Neutrophil (primary cell): ENCODE measurements around the gene AGPAT4.

Source experiments
- H3K27ac ChIP-seq: fragments of 200-600 bp; sonication (generic); 2 replicates; pipeline ENCODE4 v1.5.1; 2016; ENCODE audit warnings: mild to moderate bottlenecking, moderate library complexity
- H3K27me3 ChIP-seq: fragments of 200-600 bp; sonication (generic); 2 replicates; pipeline ENCODE4 v1.6.0; 2016; ENCODE audit warnings: mild to moderate bottlenecking
- H3K36me3 ChIP-seq: fragments of 200-600 bp; sonication (generic); 2 replicates; pipeline ENCODE4 v1.5.1; 2017
- H3K4me1 ChIP-seq, 2 experiments: fragments of 200-600 bp in 1 of 2; sonication (generic) in 1 of 2; 1 replicate in 1 of 2; 2 replicates in 1 of 2; pipeline versions ENCODE4 v1.5.1 to v1.6.1; 2013 to 2016; ENCODE audit warnings: low read depth in 1 of 2, low read length in 1 of 2, mild to moderate bottlenecking in 1 of 2, moderate library complexity in 1 of 2; ENCODE audit not compliant: control insufficient read depth in 1 of 2, insufficient read depth in 1 of 2
- H3K4me3 ChIP-seq, 2 experiments: fragments of 200-600 bp in 1 of 2; sonication (generic) in 1 of 2; 1 replicate in 1 of 2; 2 replicates in 1 of 2; pipeline ENCODE4 v1.5.1; 2013 to 2016; ENCODE audit warnings: low read depth in 1 of 2, low read length in 1 of 2, mild to moderate bottlenecking in 1 of 2, moderate library complexity in 1 of 2
- H3K9me3 ChIP-seq: fragments of 200-600 bp; sonication (generic); 2 replicates; pipeline ENCODE4 v1.5.1; 2016
- TF ChIP-seq, protein P1 (sequence below): fragments of 200-600 bp; sonication (generic); IDR thresholded peaks from 2 replicates; pipeline ENCODE4 v1.5.1; 2016; ENCODE audit warnings: antibody characterized with exemption

AGPAT4 gene

GRCh38 chr6:161166176-161166575 is 107.7 kb downstream of the AGPAT4 start:
- H3K4me1 ChIP-seq, result no peaks in the 10 kb centered on the region
- H3K36me3 ChIP-seq, result no peaks in the 10 kb centered on the region
- no peaks in the 10 kb centered on the region for H3K27me3 ChIP-seq
- H3K4me3 ChIP-seq, result no peak overlapping the region
- H3K27ac ChIP-seq, result no peak overlapping the region
- TF ChIP-seq, protein P1, sequence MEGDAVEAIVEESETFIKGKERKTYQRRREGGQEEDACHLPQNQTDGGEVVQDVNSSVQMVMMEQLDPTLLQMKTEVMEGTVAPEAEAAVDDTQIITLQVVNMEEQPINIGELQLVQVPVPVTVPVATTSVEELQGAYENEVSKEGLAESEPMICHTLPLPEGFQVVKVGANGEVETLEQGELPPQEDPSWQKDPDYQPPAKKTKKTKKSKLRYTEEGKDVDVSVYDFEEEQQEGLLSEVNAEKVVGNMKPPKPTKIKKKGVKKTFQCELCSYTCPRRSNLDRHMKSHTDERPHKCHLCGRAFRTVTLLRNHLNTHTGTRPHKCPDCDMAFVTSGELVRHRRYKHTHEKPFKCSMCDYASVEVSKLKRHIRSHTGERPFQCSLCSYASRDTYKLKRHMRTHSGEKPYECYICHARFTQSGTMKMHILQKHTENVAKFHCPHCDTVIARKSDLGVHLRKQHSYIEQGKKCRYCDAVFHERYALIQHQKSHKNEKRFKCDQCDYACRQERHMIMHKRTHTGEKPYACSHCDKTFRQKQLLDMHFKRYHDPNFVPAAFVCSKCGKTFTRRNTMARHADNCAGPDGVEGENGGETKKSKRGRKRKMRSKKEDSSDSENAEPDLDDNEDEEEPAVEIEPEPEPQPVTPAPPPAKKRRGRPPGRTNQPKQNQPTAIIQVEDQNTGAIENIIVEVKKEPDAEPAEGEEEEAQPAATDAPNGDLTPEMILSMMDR, result no peak
- H3K9me3 ChIP-seq, result no peaks in the 10 kb centered on the region

DNA sequence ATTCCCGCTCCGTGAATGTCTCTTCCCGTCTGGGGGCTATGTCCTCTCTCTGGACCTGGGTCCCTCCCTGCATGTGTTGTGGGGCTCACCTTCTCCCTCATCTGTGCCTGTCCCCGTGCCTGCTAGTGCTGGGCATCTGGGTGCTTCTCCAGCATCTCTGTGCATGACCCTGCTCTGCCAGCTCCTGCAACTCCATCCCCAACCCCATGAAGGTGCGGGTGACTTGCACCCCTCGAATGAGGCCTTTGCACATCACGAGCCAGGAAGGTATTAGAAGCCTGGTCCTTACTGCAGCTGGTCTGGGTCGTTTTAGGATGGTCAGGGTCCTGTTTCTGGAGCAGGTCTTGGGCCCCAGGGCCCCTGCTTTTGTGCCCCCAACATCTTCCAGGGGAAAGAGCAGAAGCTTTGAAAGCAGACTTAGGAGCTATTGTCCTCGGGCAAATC is 109.7 kb downstream of the AGPAT4 start:
- Histone ChIP-seq H3K27me3 (no peaks in the 10 kb centered on the region), H3K36me3 (no peaks in the 10 kb centered on the region), H3K4me1 (no peaks in the 10 kb centered on the region), H3K27ac (no peak overlapping the region), H3K4me3 (no peak overlapping the region), H3K9me3 (no peaks in the 10 kb centered on the region)
- TF ChIP-seq, protein P1, result no peak

DNA sequence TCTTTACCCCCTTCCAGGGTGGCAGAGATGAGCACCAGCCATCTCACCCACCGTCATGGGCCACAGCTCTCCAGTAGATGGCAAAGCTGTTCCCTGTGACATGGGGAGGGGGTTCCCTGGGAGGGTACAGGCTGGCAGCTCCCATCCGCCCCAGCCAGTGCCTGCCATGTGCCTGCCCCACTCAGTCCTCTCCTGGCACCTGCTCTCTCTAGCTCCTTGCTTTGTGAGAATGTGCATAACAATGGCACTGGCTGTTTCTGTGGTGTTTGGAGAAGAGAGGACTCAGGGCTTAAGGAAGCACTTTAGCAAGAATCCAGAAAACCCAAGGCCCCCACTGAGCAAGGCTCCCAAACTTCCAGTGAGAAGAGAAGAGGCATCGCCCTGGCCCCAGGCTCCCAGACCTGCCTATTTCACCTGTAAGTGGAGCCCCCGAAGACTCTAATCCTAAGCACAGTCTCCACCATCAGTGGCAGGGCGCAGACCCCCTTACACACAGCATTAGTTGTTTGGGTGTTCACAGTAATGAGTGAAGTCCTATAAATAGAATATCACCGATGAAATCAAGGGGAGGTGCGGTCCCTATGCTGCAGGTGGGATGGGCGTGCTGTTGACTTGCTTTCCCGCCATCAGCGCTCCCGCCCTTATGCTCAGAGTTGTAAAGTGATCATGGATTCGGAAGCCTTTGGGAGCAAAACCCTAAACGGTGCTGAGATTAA is 110.2 kb downstream of the AGPAT4 start:
- H3K27me3 ChIP-seq, result no peaks in the 10 kb centered on the region
- H3K27ac ChIP-seq, result no peak overlapping the region
- H3K4me1 ChIP-seq, result no peaks in the 10 kb centered on the region
- H3K9me3 ChIP-seq, result no peaks in the 10 kb centered on the region
- TF ChIP-seq, protein P1, result no peak
- no peak overlapping the region for H3K4me3 ChIP-seq
- H3K36me3 ChIP-seq, result no peaks in the 10 kb centered on the region

DNA sequence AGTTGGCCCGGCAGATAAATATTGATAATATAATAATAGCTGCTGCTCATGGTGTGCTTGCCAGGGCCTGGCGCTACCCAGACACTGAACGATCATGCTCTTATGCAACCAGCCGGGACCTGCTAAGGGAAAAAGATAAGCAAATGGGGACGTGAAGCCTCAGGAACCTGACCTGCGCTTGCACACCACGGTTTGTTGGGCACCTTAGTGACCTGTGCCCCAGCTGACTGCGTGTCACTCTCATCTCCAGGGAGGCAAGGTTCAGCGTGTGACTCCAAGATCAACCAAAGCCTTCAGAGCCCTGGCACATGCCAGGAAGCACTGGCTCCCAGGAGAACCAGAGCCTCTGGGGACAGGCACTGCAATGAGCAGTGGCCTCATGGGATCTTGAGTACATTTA is 111.1 kb downstream of the AGPAT4 start:
- H3K4me1 ChIP-seq, result no peaks in the 10 kb centered on the region
- H3K27me3 ChIP-seq, result no peaks in the 10 kb centered on the region
- H3K36me3 ChIP-seq, result no peaks in the 10 kb centered on the region
- TF ChIP-seq, protein P1, result no peak
- H3K27ac ChIP-seq, result no peak overlapping the region
- no peak overlapping the region for H3K4me3 ChIP-seq
- H3K9me3 ChIP-seq, result no peaks in the 10 kb centered on the region

DNA sequence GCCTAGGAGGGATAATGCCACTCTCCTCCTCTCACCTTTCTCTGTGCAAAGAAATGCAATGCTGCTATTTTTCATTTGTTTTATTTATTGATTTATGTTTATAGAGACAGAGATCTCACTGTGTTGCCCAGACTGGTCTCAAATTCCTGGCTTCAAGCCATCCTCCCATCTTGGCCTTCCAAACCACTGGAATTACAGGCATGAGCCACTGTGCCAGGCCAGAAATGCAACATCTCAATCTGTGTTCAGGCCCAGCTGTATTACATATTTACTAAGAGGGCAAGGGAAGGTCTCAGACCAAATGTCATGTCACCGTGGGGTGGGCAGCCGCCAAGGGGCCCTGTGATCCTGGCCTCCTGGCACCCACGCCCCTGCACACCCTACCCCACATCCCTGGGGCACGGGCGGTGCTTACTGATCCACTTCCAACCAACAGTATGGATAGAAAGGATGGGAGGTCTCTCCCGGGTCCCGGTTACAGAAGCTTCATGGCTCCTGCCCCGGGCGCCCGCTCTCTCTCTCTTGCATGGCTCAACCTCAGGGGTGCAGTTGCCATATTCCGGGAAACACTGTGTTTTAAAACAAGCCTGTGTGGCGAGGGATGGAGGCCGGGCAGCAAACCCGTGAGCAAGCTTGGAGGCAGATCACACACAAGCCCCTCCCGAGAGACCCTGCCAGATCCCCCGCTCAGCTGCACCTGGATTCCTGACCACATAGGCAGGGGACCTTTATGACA is 111.8 kb downstream of the AGPAT4 start:
- Histone ChIP-seq H3K4me3 (no peak overlapping the region), H3K27me3 (no peaks in the 10 kb centered on the region), H3K4me1 (no peaks in the 10 kb centered on the region), H3K36me3 (no peaks in the 10 kb centered on the region), H3K27ac (no peak overlapping the region), H3K9me3 (no peaks in the 10 kb centered on the region)
- TF ChIP-seq, protein P1, result no peak
